HS-5 (cell line): Measurements from ENCODE around the gene S1PR3.
A peak's percentile ranks its signal among the peaks of the same experiment; 100 is the strongest.

Experiments used
- DNase-seq: peaks from one replicate; pipeline ENCODE4 v3.0.0-alpha.2; 2012; ENCODE audit warnings: low read depth

The S1PR3 gene

GRCh38 chr9:88993327-88993726 is 2.1 kb downstream of the S1PR3 start:
- no peak for DNase-seq

- no peak for DNase-seq
Observed at GRCh38 chr9:88993871-88994460, 2.7 kb downstream of the S1PR3 start.

- peak; percentile 45 for DNase-seq
Observed at GRCh38 chr9:88994469-88995199, 3.4 kb downstream of the S1PR3 start.

GRCh38 chr9:88995200-88995577 is 3.9 kb downstream of the S1PR3 start:
- no peak for DNase-seq

- DNase-seq, result no peak
Observed at GRCh38 chr9:88995627-88996026, 4.4 kb downstream of the S1PR3 start.

- DNase-seq, result no peak
Observed at GRCh38 chr9:88996046-88996920, 5.0 kb downstream of the S1PR3 start.

GRCh38 chr9:88996921-88997235 is 5.6 kb downstream of the S1PR3 start:
- DNase-seq, result no peak

- no peak for DNase-seq
Observed at GRCh38 chr9:88997646-88998045, 6.4 kb downstream of the S1PR3 start.

- DNase-seq, result no peak
Observed at GRCh38 chr9:88998503-88998902, 7.2 kb downstream of the S1PR3 start.

- no peak for DNase-seq
Observed at GRCh38 chr9:88998911-88999310, 7.6 kb downstream of the S1PR3 start.

- no peak for DNase-seq
Observed at GRCh38 chr9:89000371-89000781, 9.1 kb downstream of the S1PR3 start.

- no peak for DNase-seq
Observed at GRCh38 chr9:89000973-89001916, 10.0 kb downstream of the S1PR3 start.

- DNase-seq, result no peak
Observed at GRCh38 chr9:89001917-89002540, 10.8 kb downstream of the S1PR3 start.

GRCh38 chr9:89002987-89003386 is 11.7 kb downstream of the S1PR3 start:
- DNase-seq, result no peak

GRCh38 chr9:89005323-89005722 is 14.1 kb downstream of the S1PR3 start:
- DNase-seq, result no peak

GRCh38 chr9:89006267-89006666 is 15.0 kb downstream of the S1PR3 start:
- DNase-seq, result no peak

GRCh38 chr9:89006996-89007967 is 16.0 kb downstream of the S1PR3 start:
- DNase-seq, result no peak

GRCh38 chr9:89008055-89008743 is 16.9 kb downstream of the S1PR3 start:
- no peak for DNase-seq

- DNase-seq, result no peak
Observed at GRCh38 chr9:89008744-89009545, 17.7 kb downstream of the S1PR3 start.
